ENCODE data around the gene STX11. TPM values are rescaled to one million over a fixed set of nuclear protein-coding genes. Genes with fewer than 3 reads are reported as not detected.

Gene STX11
- total and polyA plus RNA-seq, 10 donors, result 5.9 to 76.0 (median 42.0) TPM

- peaks cover 15 to 43% (median 27%) of the 10 kb centered on the region in 6 donors for H3K4me1 ChIP-seq
- DNase-seq, result no peak
- H3K27ac ChIP-seq, result peak overlapping the region in 1 of 8 donors; percentile 51
- peaks cover 0 to 2% (median 0%) of the 10 kb centered on the region in 8 donors for H3K9me3 ChIP-seq
- TF ChIP-seq POLR2A (IDR thresholded peaks at IDR 0.05), result no peak
- TF ChIP-seq, protein P1, sequence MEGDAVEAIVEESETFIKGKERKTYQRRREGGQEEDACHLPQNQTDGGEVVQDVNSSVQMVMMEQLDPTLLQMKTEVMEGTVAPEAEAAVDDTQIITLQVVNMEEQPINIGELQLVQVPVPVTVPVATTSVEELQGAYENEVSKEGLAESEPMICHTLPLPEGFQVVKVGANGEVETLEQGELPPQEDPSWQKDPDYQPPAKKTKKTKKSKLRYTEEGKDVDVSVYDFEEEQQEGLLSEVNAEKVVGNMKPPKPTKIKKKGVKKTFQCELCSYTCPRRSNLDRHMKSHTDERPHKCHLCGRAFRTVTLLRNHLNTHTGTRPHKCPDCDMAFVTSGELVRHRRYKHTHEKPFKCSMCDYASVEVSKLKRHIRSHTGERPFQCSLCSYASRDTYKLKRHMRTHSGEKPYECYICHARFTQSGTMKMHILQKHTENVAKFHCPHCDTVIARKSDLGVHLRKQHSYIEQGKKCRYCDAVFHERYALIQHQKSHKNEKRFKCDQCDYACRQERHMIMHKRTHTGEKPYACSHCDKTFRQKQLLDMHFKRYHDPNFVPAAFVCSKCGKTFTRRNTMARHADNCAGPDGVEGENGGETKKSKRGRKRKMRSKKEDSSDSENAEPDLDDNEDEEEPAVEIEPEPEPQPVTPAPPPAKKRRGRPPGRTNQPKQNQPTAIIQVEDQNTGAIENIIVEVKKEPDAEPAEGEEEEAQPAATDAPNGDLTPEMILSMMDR (IDR thresholded peaks at IDR 0.05 in 8 of 11, conservative IDR thresholded peaks at IDR 0.05 in 3 of 11), result peak in 10 of 11 experiments; percentile 17 to 70 (median 61)
- intact Hi-C loops (cut with DNase I; ENCODE audit: low total_unique reads), result loop anchor here (5.0 to 10.0 kb wide), 2 partner anchors 64 to 117 kb away; partner anchors contain the start of gene STX11
- no peaks in the 10 kb centered on the region for H3K36me3 ChIP-seq
- no peak overlapping the region for H3K4me3 ChIP-seq
- 62 to 72% (median 66%) methylated on average over 3 of the region's 3 CpGs for WGBS, 5 donors
- H3K27me3 ChIP-seq (replicated peaks in 1 of 7), result no peaks in the 10 kb centered on the region
These were observed 68.9 kb downstream of the STX11 start for GRCh38 chr6:144219056-144219685.

- no peak for DNase-seq
- no peaks in the 10 kb centered on the region for H3K27me3 ChIP-seq (replicated peaks in 1 of 7)
- 89 to 97% (median 90%) methylated on average over 5 of the region's 5 CpGs for WGBS, 5 donors
- no peaks in the 10 kb centered on the region for H3K36me3 ChIP-seq
- H3K4me1 ChIP-seq, result peaks cover 11 to 36% (median 22%) of the 10 kb centered on the region in 6 donors
- TF ChIP-seq POLR2A (IDR thresholded peaks at IDR 0.05) (no peak), POLR2AphosphoS5 (IDR thresholded peaks at IDR 0.05) (no peak)
- TF ChIP-seq, protein P1 (IDR thresholded peaks at IDR 0.05 in 8 of 11, conservative IDR thresholded peaks at IDR 0.05 in 3 of 11), result no peak
- no peak overlapping the region for H3K4me3 ChIP-seq
- intact Hi-C loops (cut with DNase I; ENCODE audit: low total_unique reads), result no loop called here
- no peak overlapping the region for H3K27ac ChIP-seq
- H3K9me3 ChIP-seq, result no peaks in the 10 kb centered on the region
These were observed 69.9 kb downstream of the STX11 start for GRCh38 chr6:144220031-144220790.

DNA sequence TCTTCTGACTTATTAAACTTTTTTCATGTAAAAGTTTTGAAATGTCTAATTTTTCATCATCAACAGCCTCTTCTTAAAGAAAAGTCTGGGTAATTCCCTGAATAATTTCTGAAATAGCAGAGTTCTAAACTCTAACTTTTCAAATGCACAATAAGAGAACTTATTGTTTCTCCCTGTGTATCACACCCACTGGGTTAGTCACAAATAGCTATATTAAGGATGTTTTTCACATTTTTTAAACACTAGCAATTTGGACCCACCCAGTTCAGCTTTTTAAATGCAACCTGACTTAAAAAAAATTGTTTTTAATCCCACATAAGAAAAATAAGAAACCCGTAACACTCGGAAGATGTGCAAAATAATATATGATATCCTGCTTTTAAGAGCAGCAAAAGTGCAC lies 73.4 kb downstream of the STX11 start:
- TF ChIP-seq, protein P1 (IDR thresholded peaks at IDR 0.05 in 8 of 11, conservative IDR thresholded peaks at IDR 0.05 in 3 of 11), result no peak
- TF ChIP-seq POLR2A (IDR thresholded peaks at IDR 0.05), result no peak
- Histone ChIP-seq H3K27me3 (replicated peaks in 1 of 7) (no peaks in the 10 kb centered on the region), H3K9me3 (no peaks in the 10 kb centered on the region), H3K36me3 (no peaks in the 10 kb centered on the region), H3K4me1 (peaks cover 0 to 6% (median 3%) of the 10 kb centered on the region in 6 donors), H3K27ac (no peak overlapping the region), H3K4me3 (no peak overlapping the region)
- WGBS, 5 donors, result 93 to 98% (median 96%) methylated on average over 2 of the region's 2 CpGs
- intact Hi-C loops (cut with DNase I; ENCODE audit: low total_unique reads), result no loop called here
- DNase-seq, result no peak

DNA sequence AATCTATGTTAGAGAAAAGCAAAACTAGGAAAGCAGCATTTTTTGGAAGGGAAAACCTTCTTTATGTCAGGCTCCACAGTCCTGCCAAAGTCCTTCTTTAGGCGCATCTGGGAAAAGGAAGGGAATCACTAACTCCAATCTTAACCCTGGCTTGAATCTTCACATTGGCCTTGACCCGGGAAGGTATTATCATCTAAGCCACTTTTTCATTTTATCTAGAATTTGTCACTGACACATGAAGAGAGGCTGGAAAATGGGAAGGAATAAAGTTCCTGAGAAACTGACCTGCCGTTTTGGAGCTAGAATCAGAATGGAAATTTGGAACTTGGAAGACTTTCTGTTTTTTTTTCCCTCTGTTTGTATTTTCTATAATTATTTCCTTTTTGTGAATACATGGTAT lies 81.4 kb downstream of the STX11 start:
- H3K27me3 ChIP-seq (replicated peaks in 1 of 7), result no peaks in the 10 kb centered on the region
- no peak for DNase-seq
- no peak for TF ChIP-seq POLR2AphosphoS5 (IDR thresholded peaks at IDR 0.05)
- no peak for TF ChIP-seq POLR2A (IDR thresholded peaks at IDR 0.05)
- TF ChIP-seq, protein P1 (IDR thresholded peaks at IDR 0.05 in 8 of 11, conservative IDR thresholded peaks at IDR 0.05 in 3 of 11), result no peak
- H3K4me3 ChIP-seq, result no peak overlapping the region
- H3K4me1 ChIP-seq, result no peaks in the 10 kb centered on the region
- 81 to 89% (median 88%) methylated on average over 3 of the region's 3 CpGs for WGBS, 5 donors
- H3K36me3 ChIP-seq, result no peaks in the 10 kb centered on the region
- intact Hi-C loops (cut with DNase I; ENCODE audit: low total_unique reads), result no loop called here
- no peaks in the 10 kb centered on the region for H3K9me3 ChIP-seq
- no peak overlapping the region for H3K27ac ChIP-seq

All from spleen (tissue), 11 donors.